HG02840 (cell line): ENCODE measurements around the gene HERC3.

Source experiments
- ATAC-seq: cut with Tn5 transposase; IDR thresholded peaks from one replicate; pipeline ENCODE4 v1.9.1; 2021; ENCODE audit warnings: mild to moderate bottlenecking, moderate library complexity, moderate number of reproducible peaks; ENCODE audit not compliant: unreplicated experiment, low FRiP score

The HERC3 gene

DNA sequence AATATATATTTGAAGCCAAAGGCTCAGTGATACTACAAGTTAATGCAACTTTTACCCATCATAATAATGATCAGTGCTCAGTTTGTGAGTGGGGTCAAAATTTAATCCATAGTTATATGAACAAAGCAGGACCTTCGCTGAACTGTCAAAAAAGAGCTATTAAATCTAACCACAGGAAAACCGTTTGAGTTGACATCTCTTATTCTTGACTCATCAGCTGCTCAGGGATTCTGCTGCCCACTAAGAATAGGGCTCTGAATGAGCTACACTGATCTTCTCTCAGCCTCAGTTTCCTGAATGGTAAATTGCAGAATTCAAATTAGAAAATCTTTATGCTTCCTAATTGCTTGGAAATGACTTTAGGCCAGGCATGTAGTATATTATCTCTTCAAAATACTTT lies 150.3 kb downstream of the HERC3 start:
- ATAC-seq = no peak

GRCh38 chr4:88743696-88744095 lies 151.4 kb downstream of the HERC3 start:
- ATAC-seq = no peak

DNA sequence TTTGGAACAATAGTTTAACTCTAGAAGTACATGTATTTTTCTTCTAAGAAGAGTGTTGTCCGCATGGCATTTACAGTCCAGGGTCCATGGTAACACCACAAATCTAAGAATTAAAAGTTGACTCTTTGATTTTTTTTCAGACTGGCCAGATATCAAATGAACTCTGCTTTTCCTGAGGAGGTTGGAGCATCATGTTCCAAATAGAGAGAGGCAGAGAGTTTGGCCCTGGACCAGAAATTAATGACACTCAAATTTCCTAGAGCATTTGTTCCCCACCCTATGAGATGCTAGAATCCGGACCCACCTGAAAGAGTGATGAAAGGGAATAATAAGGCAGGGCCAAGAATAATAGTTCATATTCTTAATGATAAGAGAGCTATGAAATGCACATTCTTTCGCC lies 152.3 kb downstream of the HERC3 start:
- ATAC-seq = no peak

DNA sequence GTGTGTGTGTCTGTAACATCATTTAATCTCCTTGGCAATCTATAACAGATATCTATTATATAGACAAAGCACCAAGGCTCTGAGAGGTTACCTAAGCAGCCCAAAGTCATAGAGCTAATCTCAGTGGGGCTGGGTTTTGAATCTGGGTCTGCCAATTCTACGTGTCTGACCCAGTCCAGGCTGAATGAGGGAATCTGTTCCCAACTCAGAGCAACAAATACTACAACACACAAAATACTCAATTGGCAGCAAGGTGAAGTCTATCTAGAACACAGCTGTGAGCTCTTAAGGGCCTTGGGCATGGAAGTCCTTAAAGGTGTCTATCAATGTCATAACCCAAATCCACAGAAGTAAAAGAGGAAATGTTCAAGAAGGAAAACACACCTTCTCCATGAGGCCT lies 152.9 kb downstream of the HERC3 start:
- ATAC-seq = no peak

GRCh38 chr4:88745581-88746163 lies 153.4 kb downstream of the HERC3 start:
- no peak for ATAC-seq

- no peak for ATAC-seq
Observed at GRCh38 chr4:88746206-88746605, 153.9 kb downstream of the HERC3 start.

DNA sequence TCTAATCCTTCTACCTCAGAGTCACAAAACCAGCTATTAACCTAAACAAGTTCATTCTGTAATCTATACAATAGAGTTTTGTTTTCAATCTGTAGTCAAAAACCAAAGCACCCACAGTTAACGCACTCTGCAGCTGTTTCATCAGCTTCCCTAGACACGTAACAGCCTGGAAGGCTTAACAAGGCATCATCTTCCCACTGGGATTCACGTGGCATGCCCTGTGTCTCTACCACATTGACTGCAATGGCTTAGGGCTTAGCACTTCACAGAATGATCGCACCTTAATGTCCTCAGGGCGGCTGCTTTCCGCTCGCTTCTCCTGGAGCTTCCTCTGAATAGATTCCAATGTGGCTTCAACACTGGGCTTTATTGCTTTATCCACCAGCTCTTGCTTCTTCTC lies 155.1 kb downstream of the HERC3 start:
- ATAC-seq = no peak

- no peak for ATAC-seq
Observed at GRCh38 chr4:88750369-88750768, 158.1 kb downstream of the HERC3 start.

DNA sequence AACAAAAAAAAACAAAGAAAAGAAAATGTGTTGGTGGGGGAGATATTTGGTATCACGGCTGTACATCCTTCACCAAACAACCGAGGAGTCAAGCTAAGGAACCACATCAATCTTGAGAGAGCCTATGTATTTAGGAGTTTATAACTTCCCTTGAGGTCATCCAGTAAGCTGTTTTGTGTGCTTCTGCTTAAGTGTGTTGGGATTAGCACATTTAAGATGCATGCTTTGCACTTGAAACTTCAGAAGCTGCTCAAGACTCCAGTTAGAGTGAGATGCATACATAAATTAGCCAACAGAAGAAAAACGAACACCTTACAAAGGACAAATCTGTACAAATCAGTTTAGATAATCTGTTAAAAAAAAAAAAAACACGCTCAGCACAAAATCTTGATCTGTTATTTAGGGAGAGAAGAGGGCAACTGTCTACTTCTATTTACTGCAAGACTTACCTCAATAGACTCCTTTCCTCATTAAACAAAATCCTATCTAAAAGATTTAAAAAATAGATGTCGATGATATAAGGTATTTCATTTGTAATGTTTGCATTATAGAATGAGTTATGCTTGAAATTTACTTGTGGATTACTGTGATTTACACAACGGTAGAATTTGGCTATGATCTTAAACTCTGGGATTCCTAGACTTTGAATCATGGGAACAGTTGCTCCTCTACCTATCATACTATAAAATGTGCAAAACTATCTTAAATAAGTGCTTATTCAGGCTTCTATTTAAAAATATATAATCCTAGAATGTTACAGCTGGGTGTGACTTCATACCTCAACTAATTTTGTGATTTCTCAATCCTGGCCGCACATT lies 159.2 kb downstream of the HERC3 start:
- no peak for ATAC-seq

GRCh38 chr4:88752076-88752463 lies 159.8 kb downstream of the HERC3 start:
- no peak for ATAC-seq

- no peak for ATAC-seq
Observed at GRCh38 chr4:88752754-88753153, 160.5 kb downstream of the HERC3 start.

- ATAC-seq = no peak
Observed at GRCh38 chr4:88753658-88754571, 161.6 kb downstream of the HERC3 start.

DNA sequence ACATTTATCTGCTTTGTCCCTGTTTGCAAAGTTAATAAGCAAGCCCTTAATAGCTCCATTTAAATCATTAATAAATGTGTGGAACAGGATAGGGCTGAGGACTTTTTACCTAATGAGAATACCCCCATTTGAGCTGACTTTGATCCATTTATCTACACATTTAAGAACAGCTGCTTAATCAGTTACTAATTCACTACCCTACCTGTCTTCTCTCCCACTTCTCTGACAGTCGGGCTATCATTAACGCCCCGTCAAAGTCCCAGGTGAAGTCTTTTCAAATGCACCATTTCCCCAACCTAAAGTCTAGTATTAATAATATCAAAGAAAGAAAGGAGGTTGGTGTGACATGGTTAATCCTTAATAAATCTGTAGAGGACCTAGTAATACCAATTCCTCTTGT lies 162.5 kb downstream of the HERC3 start:
- ATAC-seq = no peak

GRCh38 chr4:88755454-88755853 lies 163.2 kb downstream of the HERC3 start:
- no peak for ATAC-seq

- ATAC-seq = no peak
Observed at GRCh38 chr4:88756149-88756548, 163.9 kb downstream of the HERC3 start.

- no peak for ATAC-seq
Observed at GRCh38 chr4:88757067-88757466, 164.8 kb downstream of the HERC3 start.

- no peak for ATAC-seq
Observed at GRCh38 chr4:88757776-88758175, 165.5 kb downstream of the HERC3 start.
